GM18499 (cell line): ENCODE data around the gene CCDC51.

Experiments
- ATAC-seq: cut with Tn5 transposase; IDR thresholded peaks from one replicate; pipeline ENCODE4 v1.9.1; 2021; ENCODE audit warnings: moderate number of reproducible peaks; ENCODE audit not compliant: insufficient read depth, unreplicated experiment

Gene CCDC51

GRCh38 chr3:48395714-48396113 lies 44.2 kb downstream of the CCDC51 start:
- ATAC-seq, result no peak

GRCh38 chr3:48394391-48394790 lies 45.5 kb downstream of the CCDC51 start:
- ATAC-seq, result no peak

- no peak for ATAC-seq
Measured at GRCh38 chr3:48388966-48389365, 51.0 kb downstream of the CCDC51 start.

GRCh38 chr3:48387634-48388033 lies 52.3 kb downstream of the CCDC51 start:
- ATAC-seq, result no peak
